Measurements from ENCODE around the gene PSMD2. TPM values are rescaled to one million over a fixed set of nuclear protein-coding genes. Genes with fewer than 3 reads are reported as not detected.

PSMD2 gene
- polyA plus RNA-seq, 1 donor from 2014 or later, result 319 TPM

DNA sequence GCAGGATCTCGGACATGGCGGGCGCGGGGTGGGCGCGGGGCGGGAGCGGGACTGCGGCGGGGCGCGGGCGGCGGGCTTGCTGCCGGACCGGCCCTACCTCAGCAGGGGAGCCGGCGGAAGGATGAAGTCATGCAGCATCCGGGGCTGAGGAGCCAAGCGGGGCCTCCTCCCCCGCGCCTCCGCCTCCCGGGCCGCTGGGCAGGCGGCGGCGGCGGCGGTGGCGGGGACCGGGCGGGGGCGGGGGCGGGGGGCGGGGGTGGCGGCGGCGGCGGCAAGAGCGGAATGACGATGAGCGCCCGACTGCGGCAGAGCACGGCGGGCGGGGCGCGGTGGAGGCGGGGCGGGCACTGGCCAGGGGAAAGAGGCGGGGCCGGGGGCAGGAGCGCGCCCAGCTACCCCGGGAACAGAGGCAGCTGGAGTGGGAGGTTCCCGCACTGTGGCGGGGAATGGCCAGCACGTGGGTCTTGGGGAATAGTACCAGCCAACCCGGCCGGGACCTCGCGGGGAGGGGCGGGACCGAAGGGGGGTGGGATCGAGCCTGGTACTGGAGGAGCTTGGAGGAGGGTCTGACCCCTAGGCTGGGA lies 37.7 kb upstream of the PSMD2 start, which contains the start of gene CAMK2N2:
TSS of gene CAMK2N2 (minus strand) at position 284 of the 584 bp plus-strand sequence. CDS start at position 16, 268 bp downstream.
- H3K27ac ChIP-seq (ENCODE audit: low read length), result peak within 1 kb of the TSS; percentile 82
- peak within 1 kb of the TSS; percentile 75 for H3K4me3 ChIP-seq (ENCODE audit: low read length)
- H4K20me1 ChIP-seq (ENCODE audit: insufficient read depth), result no peaks in the 10 kb centered on the region
- no peaks in the 10 kb centered on the region for H3F3A ChIP-seq (ENCODE audit: insufficient read depth, low read length, poor library complexity, severe bottlenecking)
- no peaks in the 10 kb centered on the region for H3K9me2 ChIP-seq (ENCODE audit: insufficient read depth, low read length)
- peak within 1 kb of the TSS; percentile 85 for H3K9ac ChIP-seq (ENCODE audit: low read length)
- H3K9me3 ChIP-seq (ENCODE audit: low read length), result no peaks in the 10 kb centered on the region
- H2AFZ ChIP-seq (ENCODE audit: low read depth, low read length), result peak within 1 kb of the TSS; percentile 60
- TF ChIP-seq SMC3 (conservative IDR thresholded peaks at IDR 0.05; ENCODE audit: poor library complexity), result no peak
- peak; percentile 9 for TF ChIP-seq MXI1 (conservative IDR thresholded peaks at IDR 0.05; ENCODE audit: poor library complexity, severe bottlenecking)
- TF ChIP-seq EP300 (conservative IDR thresholded peaks at IDR 0.05; ENCODE audit: poor library complexity, severe bottlenecking), result no peak
- peak within 1 kb of the TSS; percentile 73 for H3K4me2 ChIP-seq (ENCODE audit: low read length)
- no peaks in the 10 kb centered on the region for H3K36me3 ChIP-seq (ENCODE audit: insufficient read depth, low read length)
- H3K79me2 ChIP-seq (replicated peaks; ENCODE audit: insufficient read depth, low read length), result no peaks in the 10 kb centered on the region
- H3K27me3 ChIP-seq (ENCODE audit: insufficient read depth, low read depth, low read length), result peaks cover 47% of the 10 kb centered on the region

- Histone ChIP-seq H3K4me3 (ENCODE audit: low read length) (peak overlapping the region; percentile 75), H3K36me3 (ENCODE audit: insufficient read depth, low read length) (no peaks in the 10 kb centered on the region), H3K79me2 (replicated peaks; ENCODE audit: insufficient read depth, low read length) (no peaks in the 10 kb centered on the region), H3K27me3 (ENCODE audit: insufficient read depth, low read depth, low read length) (peaks cover 47% of the 10 kb centered on the region), H3K9ac (ENCODE audit: low read length) (peak overlapping the region; percentile 85), H3K27ac (ENCODE audit: low read length) (peak overlapping the region; percentile 82), H3K4me2 (ENCODE audit: low read length) (peak overlapping the region; percentile 73), H3F3A (ENCODE audit: insufficient read depth, low read length, poor library complexity, severe bottlenecking) (no peaks in the 10 kb centered on the region), H3K9me2 (ENCODE audit: insufficient read depth, low read length) (no peaks in the 10 kb centered on the region), H4K20me1 (ENCODE audit: insufficient read depth) (no peaks in the 10 kb centered on the region), H2AFZ (ENCODE audit: low read depth, low read length) (peak overlapping the region; percentile 60), H3K9me3 (ENCODE audit: low read length) (no peaks in the 10 kb centered on the region)
- TF ChIP-seq TAF1 (IDR thresholded peaks at IDR 0.05; ENCODE audit: low read depth), result peak; percentile 37
- peak; percentile 8 for TF ChIP-seq SMC3 (conservative IDR thresholded peaks at IDR 0.05; ENCODE audit: poor library complexity)
- peak; percentile 27 for TF ChIP-seq MXI1 (conservative IDR thresholded peaks at IDR 0.05; ENCODE audit: poor library complexity, severe bottlenecking)
- no peak for TF ChIP-seq REST (IDR thresholded peaks at IDR 0.05; ENCODE audit: borderline replicate concordance)
- peak; percentile 76 for TF ChIP-seq POLR2AphosphoS5 (IDR thresholded peaks at IDR 0.05)
- TF ChIP-seq CTCF (IDR thresholded peaks at IDR 0.05; ENCODE audit: poor library complexity, severe bottlenecking), result peak; percentile 23
Observed at GRCh38 chr3:184261854-184262763, 36.9 kb upstream of the PSMD2 start.

All from neural cell (in vitro differentiated cells).